NCI-H1436 treated with DMSO at 0.1 percent for 48 hours (cell line): Measurements from ENCODE around the gene TRAPPC2L.

Source experiments
- DNase-seq: peaks from one replicate; lab custom pipeline; 2025; lab: John Stamatoyannopoulos, UW

TRAPPC2L gene, protein sequence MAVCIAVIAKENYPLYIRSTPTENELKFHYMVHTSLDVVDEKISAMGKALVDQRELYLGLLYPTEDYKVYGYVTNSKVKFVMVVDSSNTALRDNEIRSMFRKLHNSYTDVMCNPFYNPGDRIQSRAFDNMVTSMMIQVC

DNA sequence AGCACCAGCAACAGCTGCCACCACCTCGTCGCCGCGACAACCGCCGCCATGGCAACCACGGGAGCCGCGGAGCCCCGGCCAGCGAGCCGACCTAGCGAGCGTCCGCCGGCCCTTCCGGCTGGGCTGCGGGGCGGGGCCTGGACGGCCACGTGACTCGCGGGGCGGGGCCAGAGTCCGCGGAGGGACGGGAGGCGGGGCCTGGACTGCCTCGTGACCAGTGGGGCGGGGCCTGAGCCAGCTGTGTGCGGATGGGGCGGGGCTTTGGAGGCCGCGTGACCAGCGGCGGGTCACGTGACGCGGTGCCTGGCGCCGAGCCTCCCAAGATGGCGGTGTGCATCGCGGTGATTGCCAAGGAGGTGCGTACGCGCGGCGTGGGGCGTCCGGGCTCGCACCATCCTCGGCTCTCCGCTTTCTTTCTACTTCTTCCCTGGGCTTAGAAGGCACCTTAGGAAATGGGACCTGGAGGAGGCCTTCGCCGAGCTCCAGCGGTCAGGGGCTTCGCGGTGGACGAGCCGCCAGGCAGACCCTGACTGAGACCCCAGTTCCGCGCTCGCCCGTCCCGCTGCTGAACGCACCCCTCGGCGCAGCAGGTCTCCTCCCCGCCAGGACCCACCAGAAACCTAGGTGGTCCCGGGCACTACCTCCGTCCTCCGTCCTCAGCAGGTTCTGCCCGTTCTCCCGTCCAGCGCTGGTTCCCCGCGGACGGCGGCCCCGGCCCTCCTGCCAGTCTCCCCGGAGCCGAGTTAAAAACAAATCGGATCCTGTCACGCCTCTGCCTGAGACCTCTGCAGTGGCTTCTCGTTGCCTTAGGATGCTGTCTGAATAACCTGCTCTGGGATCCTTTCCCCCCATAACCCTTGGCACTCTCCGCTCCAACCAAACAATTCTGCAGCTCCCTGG, at the start of gene TRAPPC2L, which contains the start of gene GALNS:
Gene TRAPPC2L (plus strand): TSS at position 300 of the 900 bp plus-strand sequence. CDS start 24 bp downstream, at position 324.
Gene GALNS (minus strand): TSS at position 120 of the 900 bp plus-strand sequence. CDS start 70 bp downstream, at position 50.
- DNase-seq = peak; percentile 75

DNA sequence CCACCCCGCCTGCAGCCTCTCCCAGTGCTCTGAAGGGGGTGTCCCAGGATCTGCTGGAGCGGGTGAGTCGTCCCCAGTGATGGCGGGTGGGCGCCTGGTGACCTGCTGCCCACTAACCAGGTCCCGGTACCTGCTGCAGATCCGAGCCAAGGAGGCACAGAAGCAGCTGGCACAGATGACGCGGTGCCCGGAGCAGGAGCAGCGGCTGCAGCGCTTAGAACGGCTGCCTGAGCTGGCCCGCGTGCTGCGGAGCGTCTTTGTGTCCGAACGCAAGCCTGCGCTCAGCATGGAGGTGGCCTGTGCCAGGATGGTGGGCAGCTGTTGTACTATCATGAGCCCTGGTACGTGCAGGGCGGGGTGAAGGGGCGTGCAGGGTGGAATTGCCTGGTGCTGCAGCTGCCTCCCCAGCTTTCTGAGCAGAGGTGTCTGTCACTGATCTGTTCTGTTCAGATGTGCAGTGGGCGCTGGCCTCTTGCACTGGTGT, 49.7 kb upstream of the TRAPPC2L start:
- DNase-seq = no peak

DNA sequence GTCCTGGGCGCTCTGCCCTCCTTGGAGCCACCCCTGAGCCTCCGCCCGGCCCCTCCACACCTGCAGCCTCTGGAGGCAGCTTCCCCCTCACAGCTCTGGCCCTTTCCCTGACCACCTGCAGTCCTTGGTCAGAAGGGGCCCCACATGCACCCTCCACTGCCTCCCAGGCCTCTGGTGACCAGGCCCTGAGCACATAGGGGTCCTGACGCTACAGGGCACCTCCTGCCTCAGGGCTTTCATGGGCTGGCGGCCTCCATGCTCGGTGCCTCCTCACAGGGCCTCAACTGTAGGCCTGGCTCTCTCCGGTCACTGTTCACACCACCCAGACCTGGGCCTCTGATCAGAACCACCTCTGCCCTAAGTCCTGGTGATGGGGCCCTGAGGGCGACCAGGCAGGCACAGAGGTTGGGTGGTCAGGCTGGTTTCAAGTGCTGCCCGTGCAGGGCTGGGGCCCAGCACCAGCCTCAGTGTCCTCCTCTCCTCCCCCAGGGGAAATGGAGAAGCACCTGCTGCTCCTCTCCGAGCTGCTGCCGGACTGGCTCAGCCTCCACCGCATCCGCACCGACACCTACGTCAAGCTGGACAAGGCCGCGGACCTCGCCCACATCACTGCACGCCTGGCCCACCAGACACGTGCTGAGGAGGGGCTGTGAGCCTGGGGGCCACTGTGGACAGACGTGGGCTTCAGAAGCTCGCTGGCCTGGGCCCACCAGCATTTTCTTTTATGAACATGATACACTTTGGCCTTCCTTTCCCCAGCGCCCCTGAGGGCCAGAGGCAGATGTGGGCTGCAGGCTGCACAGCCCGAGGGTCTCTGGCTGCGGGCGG, 49.1 kb upstream of the TRAPPC2L start:
- DNase-seq = no peak

DNA sequence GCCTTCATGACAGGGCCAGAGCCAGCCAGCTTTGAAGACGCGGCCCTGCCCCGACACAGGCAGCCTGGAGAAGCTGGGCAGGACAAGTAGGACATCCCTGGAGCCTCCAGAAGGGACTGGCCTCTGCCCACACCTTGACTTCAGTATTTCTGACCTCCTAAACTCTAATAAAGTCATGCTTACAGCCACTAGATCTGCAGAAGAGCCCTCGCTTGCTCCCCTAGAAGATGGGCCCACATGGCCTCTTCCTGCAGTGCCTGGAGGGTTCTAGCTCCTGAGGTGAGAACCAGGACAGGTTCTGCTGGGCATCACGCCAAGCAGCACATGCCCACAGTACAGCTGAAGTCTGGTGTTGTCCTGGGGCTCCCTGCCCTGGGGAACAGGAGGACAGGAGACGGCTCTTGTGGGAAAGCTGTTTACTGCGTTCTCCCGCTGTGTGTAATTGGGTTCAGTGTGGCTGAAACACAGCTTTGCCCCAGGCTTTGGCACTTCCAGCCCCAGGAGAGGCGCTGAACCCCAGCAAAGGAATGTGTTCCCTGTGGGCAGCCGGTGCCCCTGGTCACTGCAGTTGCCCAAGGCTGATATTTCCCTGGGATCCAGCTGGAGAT, 47.8 kb upstream of the TRAPPC2L start:
- no peak for DNase-seq

DNA sequence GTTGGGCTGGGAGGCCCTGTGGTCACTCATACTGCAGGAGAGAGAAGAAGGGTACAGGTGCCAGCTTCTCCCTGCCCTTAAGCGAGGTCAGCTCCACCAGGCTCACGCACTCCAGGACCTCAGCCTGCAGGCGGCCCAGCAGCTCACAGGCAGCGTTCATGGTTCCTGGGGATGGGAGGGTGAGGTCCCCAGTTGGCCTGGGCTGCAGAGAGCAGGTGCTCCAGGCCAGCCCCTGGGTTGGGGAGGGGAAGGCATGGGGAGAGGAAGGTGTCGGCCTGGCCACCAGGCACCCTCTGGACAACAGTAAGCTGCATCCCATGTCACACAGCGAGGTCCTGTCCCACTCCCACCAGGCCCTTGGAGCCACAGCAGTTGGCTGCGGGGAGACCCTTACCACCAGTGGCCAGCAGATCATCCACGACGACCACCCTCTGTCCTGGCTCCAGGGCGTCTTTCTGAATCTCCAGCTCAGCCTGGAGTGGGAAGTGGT, 47.2 kb upstream of the TRAPPC2L start:
- no peak for DNase-seq

DNA sequence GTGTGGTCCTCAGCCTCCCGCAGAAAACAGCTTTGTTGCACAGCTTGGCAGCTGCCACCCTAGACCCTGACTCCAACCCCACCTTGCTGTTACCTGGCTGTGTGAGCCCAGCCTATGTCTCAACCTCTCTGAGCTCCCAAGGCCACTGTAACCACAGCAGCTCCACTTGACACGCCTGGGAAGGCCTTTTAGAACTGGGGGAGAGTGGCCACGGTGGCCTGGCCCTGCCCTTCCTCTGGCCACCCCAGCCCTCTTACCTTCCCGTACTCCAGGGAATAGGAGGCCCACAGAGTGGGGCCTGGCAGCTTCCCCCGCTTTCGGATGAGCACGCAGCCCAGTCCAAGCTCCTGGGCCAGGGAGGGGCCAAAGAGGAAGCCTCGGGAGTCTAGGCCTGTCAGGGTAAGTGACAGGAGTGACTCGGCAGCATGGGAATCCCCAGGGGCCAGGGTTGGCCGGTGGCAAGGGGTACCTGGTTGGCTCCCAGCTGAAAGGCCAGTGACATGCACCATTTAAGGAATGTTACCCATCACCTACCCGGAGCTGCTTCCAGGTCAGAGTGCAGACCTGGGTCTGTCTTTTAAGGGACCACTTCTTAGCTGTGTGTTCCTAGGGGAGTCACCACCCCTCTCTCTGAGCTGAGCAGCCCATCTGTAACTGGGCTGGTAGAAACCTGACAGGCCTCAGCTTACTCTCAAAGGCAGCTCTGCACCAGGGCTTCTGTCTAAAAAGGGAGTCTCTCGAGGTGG, 46.6 kb upstream of the TRAPPC2L start:
- DNase-seq = no peak

DNA sequence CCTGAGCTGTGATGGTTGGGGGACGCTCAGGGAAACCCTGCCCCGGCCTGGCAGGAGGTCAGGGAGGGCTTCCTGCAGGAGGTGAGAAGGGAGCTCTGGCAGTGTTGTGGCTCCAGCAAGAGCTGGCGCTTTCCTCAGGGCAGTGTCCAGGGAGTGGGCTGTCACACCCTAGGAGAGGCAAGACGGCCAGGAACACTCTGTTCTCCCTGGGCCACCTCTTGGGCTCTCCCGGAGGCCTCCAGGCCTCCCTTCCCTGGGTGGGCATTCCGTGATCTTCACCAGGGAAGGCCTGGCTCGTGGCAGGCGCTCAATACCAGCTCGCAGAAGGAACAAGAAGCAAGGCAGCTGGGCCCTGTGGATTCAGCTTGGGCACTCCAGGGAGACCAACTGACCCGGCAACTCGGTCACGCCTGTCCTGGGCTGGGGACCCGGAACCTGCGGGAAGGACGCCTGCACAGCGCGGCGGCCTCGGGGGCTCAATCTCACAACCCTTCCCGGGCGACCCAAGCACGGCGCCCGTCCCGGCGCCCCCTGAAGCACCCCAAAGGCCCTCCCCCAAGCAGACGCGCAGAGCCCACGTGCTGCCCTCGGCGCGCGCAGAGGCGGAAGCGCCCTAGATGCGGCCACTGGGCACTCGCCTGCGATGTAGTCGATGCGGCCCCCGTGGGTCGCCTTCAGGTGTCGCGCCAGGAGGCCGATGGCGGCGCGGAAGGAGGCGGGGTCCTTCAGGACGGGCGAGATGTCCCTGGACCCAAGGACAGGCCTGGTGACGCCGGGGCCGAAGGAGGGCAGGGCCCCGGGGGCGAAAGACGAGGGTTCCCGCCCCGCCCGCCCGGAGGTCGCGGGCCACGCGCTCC, 45.8 kb upstream of the TRAPPC2L start:
- DNase-seq = no peak

DNA sequence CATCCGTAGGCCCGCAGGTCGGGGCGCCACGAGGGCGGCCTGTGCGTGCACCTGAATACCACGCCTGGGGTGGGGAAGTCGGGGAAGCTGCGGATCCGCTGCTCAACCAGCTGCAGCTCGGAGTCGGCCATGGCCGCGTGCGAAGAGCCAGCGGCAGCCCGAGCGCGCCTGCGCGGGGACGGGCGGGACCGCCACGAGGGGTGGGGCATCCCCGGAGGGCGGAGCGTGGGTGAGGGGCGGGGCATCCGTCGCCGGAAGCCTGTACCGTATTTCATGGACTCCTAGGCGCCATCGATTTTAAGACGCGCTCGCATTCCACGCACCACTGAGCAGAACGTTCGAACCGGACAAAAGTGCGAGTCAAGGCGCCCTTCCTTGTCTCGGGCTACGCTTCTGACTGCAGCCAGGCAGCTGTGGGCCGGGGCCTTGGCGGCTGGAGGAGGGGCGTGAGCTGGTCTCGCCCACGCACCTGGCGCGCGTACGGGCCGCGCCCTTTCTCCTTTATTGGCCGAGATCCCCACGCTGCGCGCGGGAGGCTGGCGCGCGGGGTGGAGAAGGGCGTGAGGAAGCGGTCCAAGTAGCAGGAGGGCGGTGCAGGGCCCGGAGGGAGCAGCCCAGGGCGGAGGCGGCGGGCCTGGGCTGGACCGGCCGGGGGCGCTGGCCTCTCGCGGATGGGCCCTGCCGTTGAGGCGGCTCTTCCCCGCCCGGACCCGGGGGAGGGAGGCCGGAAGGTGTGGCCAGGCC, 45.0 kb upstream of the TRAPPC2L start, which contains the start of gene APRT:
Gene APRT (minus strand): TSS at position 160 of the 744 bp plus-strand sequence. CDS start 29 bp downstream, at position 131.
- DNase-seq = peak; percentile 49

DNA sequence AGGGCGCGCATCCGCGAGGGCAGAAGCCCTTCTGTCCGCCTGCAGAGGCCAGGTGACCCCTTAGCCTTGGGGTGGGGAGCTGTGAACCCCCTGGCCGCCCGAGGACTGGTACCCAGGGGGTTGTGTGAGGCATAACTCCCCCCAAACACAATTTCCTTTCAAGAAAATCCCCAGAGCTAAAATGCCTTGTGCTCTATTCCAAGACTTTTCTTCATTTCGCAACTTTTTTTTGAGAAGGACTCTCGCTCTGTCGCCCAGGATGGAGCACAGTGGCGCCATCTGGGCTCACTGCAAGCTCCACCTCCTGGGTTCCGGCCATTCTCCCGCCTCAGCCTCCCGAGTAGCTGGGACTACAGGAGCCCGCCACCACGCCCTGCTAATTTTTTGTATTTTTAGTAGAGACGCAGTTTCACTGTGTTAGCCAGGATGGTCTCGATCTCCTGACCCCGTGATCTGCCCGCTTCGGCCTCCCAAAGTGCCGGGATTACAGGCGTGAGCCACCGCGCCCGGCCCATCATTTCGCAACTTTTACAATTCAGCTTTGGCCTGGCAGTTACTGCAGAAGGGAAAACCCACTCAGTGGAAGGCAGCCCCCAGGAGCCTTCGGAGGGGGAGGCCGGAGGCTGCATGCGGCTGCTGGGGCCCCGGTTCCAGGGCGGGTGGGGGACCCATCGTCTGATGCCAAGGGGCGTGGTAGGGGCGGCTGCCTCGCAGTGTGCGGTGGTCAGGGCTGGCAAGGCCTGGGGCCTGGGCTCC, 44.2 kb upstream of the TRAPPC2L start:
- no peak for DNase-seq

DNA sequence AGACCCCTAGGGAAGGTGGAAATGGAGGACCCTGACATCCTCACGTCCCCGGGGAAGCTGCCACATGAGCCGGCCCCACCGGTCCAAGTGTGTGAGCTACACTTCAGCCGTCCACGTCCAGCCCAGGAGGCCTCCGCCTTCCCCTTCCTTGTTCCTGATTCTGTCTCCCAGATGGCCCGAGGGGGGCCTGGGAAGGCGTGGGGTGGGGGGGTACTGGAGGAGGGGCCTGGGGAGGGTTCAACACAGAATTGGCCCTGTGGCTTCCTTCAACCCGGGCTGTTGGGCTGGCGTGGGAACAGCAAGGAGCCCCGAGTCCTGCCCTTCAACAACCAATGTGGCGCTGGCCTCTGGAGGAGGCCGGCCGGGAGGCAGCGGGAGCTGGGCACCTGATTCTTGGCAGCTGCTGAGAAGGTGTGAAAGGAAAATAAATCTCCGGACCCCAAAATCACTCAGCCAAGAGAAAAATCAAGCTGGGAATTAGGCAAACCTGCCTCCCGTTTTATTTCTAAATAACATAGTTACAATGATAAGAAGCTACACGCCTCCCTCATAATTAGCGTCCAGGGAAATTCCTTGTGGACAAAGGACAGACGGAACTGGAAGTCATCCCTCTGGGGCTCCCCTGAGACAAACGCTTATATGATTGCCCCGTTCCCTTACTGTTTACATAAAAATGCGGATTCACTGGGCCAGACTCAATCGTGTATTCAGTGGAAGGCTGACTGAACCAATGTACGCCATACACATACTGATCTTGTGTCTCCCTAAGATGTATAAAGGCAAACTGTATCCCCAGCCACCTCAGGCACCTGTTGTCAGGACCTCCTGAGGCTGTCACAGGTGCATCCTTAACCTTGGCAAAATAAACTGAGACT, 43.4 kb upstream of the TRAPPC2L start:
- no peak for DNase-seq

DNA sequence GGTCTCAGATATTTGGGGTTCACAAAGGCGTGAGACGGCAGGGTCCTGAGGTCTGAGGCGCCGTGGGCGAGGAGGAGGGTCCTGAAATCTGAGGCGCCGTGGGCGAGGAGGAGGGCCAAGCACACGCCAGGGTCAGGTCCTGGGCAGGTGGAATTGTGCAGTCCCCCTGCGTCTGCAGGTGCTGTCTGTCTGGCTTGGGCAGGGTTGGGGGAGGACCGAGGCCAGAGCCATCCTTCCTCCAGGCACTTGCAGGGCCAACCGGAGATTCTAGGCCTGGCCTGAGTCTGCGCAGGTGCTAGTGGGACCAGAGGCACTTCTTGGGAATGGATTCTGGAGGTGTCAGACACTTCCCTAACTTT, 42.8 kb upstream of the TRAPPC2L start:
- DNase-seq = no peak

DNA sequence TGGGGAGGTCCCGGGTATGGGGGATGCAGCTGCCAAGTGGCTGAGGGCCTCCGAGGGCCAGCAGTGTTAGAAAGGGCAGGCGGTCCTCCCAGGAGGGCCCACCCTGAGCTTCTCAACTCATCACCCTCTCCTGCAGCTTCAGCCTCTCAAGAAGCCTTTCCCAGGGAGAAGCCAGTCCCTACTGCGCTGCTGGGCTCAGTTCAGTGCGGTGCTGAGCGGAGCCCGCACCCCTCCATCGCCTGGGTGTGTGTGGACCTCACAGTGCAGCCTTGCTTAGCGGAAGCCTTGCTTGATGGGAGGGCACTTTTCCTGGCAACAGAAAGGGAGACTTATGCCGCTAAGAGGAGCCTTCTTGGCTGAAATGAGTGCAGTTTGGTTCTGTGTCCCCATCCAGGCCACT, 41.7 kb upstream of the TRAPPC2L start:
- DNase-seq = no peak

DNA sequence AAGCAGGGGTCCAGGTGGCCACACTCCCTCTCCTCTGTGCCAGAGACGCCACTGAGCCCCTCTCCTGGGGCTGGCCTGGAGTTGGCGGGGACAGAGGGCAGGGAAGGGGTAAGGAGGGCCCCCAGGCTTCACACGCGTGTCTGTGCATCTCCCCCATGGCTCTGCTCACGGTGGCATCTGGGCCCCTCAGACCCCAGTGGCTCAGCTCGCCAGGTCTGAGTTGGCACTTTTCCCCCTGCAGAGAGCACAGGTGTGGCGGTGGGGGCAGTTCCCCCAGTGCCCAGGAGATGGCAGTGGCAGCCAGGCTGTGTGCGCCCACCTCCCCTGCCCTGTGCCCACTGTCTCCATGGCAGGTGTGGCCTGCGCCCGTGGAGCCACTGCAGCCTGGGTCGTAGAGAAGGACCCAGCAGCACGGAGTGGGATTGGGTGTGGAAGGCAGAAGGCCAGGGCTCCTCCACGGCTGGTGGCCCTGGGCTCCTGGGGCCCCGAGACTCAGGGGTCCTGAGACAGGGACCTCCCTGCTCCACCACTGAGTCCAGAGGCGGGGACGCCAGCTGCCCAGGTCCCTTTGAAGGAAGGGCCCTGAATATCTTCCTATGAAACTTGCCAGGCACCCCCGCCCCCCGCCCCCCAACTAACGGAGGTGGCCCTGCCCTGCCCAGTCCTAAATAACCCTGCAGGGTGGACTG, 40.9 kb upstream of the TRAPPC2L start:
- no peak for DNase-seq

DNA sequence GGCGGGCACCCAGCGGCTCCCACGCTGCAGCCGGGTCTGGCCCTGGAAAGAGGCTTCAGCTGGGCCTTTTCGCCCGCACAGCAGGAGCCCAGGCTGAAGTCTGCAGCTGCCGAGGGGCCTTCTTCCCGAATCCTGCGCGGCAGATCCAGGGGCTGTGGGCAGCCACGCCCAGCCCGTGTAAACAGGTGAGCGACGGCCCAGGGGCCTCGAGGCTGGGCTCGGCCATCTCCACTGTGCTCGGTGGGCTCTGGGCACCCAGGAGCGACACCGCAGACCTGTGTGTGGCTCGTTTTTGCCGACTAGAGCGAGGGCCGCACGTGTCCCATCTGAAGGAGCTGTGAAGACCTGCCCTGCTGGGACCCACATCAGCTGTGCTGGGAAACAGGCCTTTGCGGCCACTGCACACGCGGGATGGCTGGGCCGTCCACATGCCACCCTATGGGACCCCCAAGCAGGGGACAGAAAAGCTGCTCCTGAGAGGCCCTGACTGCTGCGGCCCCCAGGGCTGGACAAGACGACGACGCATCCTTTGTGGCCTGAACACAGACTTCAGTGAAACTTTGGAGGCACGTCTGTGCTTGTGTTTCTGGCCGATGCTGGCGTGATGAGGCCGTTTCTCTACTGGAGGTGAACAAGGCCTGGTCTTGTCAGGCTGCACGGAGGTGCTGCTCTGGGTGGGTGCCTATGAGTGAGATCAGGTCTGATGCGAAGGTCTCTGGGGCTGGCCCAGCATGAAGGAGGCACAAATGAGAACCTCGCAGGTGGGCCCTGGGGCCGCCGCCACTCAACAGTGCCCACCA, 40.0 kb upstream of the TRAPPC2L start:
- no peak for DNase-seq

DNA sequence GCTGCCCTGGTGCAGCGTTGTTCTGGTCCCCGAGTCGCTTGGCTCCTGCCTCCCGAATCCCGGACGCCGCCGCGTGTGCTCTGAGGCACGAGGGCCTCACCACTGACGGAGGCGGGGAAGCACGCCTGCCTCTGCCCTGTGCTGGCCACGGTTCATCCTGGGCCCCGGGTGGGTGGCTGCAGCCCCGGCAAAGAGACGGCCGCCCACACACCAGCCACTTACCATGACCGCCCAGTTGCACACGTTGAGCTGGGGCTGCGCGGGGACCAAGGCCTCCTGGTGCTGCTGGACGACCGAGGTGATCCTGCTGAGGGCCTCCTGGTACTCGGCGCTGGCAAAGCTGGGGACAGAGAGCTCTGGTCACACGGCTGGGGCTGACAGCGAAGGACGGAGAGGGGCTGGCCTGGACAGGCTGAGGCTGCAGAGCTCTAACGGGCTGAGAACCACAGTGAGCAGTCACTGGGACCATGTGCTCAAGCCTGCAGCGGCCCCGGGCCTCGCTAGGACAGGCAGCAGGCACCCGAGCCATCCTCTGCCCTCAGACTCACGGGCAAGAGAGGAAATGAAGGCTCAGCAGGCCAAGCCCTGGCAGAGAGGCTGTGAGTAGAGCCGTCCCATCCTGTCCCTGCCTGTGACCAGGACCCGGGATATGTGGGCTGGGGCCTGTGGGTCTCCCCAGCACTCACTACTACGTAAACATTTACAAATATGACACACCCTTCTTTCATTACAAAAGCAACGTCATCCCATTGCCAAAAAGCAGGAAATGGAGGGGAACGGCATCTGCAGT, 38.9 kb upstream of the TRAPPC2L start:
- no peak for DNase-seq
